GM18861 (cell line): ENCODE results near the gene FXN.

Source experiments
- ATAC-seq: cut with Tn5 transposase; IDR thresholded peaks from one replicate; pipeline ENCODE4 v1.9.1; 2021; ENCODE audit not compliant: unreplicated experiment

The FXN gene

DNA sequence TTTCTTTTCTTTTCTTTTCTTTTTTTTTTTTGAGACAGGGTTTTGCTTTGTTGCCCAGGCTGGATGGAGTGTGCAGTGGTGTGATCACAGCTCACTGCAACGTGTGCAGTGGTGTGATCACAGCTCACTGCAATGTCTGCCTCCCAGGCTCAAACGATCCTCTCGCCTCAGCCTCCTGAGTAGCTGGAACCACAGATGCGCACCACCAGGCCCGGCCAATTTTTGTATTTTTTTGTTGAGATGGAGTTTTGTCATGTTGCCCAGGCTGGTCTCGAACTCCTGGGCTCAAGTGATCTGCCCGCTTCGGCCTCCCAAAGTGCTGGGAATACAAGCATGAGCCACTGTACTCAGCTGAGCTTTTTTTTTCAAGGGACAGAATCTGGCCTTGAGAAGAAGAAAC is 101.8 kb downstream of the FXN start:
- no peak for ATAC-seq

DNA sequence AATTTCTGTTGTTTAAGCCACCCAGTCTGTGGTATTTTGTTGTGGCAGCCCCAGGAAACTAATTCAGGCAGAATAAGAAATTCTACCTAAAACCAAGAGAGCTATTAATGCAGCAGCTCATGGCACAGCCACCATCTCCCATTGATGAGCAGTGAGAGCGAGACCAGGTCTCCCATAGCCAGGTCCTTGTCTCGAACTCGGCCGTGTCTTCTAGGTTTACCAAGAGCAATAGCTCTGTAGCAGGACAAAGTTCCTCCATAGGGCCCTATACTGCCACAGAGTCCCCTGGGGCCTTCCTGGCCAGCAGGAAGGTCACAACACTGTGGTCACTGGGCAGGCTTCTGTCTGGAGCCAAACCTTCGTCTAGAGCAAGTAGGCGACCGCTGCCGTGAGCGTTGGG is 104.0 kb downstream of the FXN start:
- no peak for ATAC-seq

DNA sequence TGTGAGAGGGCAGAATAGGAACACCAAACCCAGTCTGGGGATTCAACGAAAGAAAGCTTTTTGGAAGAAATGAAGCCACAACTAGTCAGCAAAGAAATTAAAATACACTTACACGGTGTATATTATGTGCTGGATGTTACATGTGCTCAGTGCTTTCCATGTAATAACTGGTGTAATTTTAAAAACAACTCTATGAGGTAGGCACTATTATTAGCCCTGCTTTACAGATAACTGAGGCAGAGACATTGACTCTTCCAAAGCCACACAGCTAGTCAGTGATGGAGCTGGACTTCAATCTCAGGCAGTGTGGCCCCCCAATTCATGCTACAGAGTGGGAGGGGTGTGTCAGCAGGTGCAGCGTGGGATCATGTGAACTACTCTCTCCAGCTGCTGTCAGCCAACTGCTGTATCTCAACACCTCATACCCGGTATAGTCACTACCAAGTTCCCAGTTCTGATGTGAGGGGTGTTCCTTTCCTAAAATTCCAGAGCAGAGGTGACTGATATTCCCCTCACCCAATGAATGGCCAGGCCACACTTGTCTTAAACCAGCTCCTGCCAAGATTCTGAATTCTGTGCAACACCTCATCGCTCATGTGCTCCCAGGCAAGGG is 104.7 kb downstream of the FXN start:
- no peak for ATAC-seq

DNA sequence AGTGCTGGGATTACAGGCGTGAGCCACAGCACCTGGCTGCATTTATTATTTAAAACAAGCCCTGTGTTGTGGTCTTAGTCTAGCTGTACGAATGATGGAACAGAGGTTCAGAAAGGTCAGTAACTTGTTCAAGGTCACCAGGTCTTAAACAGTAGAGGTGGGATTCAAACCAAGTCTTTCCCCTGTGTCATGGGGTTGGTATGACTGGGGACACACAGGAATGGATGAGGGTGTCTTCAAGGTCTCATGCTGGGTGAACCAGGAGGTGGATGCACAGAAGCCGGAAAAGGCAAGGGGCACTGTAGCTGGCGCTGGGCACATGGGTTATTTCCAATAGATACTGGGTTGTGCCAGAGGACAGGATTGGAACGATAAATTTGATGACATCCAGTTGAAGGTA is 106.3 kb downstream of the FXN start:
- no peak for ATAC-seq

DNA sequence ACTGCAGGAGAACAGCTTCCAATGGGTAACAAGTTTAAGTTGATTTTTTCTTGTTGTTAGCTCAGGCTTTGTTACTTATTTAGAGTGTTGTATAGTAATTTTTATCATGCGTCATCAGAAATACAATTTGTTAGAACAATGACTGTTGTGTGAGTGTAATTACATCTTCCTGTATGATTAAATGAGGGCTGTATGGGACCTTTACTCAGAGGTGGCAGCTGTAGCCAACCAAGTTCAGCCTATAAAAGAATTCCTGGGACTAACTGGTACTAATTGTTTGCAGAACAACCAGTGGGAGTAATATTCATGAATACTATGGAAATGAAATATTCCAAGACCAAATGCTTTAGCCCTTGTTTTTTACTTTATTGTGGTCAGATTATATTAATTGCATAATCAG is 107.7 kb downstream of the FXN start:
- no peak for ATAC-seq

DNA sequence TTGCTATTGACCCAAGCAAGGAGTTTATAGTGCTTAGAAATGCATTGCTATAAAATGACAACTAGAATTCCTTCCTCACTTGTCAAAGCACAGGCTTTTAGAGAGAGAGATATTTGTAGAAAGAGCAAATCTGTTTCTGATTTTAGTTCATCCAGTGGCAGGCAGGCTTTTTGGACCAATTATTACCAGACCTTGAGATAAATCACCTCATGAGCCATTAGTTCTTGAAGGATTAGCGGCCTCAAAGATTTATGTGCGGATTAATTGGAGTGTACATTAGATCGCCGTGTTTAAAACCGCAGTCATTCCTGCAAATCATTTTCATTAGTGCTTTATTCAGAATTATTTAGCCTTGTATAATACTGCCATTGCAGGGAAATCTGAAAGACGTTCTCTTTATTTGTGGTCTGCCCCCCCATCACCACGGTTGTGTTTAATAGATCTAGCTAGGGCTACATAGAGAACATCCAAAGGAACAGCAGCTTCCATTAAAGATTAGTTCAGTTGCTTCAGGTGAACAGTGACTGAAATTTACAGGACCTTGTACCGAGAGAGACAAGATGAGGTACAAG is 109.7 kb downstream of the FXN start:
- no peak for ATAC-seq

DNA sequence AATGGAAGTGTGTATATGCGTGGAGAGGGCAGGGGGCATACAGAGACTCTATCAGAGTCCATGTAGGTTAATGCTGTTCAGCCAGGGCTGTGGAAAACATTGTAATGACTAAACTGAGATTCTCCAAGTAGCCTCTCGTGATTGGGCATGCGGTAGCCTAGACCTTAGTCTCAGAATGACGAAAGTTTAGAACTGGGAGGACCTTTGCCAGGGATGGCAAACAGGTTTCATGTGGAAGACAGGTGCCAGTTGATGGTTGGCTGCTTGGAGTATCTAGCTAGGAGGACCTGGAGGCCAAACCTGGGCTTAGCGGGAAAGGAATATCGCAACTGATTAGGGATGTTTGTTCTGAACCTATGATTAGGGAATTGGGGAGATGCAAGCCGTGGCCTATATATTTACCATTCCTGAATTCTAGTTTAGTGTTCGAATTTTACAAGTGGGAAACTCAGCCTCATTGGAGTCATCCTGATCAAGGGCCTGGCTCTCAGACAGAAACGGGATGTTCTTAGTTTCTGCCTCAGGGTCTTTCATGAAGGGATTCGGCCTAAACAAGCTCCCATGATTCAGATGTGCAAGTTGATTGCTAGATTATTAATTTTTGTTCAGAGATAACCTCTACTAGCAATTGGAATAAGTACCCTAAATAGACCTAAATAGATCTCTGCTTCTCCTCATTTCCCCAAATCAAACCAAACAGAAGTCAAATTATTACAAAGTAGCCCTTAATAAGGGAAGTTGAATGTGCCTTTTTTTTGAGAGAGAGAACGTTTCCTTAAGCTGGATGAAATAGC is 111.7 kb downstream of the FXN start:
- no peak for ATAC-seq

DNA sequence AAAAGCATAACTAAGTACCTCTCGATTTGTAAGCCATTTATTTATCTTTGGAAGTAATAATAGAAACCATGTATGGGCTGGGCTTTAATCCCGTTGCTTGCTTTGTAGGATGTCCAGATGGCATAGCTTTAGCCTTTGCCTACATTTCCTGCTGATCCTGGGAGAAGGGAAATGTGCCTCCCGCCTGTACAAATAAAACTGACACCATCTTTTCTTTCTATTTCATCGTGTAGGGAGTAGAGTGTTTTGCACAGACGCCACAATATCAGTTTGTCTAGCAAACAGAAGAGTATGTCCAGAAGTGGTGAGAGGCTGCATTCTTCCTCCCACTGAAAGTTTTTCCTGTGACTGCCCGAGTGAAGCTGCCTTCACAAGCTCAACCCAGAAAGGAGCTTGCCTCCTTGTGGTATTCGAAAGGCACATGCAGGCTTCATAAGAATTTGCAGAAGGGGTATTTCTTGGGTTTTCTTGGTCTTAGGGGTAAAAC is 113.8 kb downstream of the FXN start:
- ATAC-seq, result no peak
